Hematopoietic multipotent progenitor cell treated with erythropoietin and hydrocortisone succinate and interleukin-3 and kit ligand, for 6 days (in vitro differentiated cells): ENCODE data around the gene MAML1.

Experiments used
- DNase-seq: peaks from one replicate; pipeline ENCODE4 v3.0.0-alpha.2; 2015

MAML1 gene

DNA sequence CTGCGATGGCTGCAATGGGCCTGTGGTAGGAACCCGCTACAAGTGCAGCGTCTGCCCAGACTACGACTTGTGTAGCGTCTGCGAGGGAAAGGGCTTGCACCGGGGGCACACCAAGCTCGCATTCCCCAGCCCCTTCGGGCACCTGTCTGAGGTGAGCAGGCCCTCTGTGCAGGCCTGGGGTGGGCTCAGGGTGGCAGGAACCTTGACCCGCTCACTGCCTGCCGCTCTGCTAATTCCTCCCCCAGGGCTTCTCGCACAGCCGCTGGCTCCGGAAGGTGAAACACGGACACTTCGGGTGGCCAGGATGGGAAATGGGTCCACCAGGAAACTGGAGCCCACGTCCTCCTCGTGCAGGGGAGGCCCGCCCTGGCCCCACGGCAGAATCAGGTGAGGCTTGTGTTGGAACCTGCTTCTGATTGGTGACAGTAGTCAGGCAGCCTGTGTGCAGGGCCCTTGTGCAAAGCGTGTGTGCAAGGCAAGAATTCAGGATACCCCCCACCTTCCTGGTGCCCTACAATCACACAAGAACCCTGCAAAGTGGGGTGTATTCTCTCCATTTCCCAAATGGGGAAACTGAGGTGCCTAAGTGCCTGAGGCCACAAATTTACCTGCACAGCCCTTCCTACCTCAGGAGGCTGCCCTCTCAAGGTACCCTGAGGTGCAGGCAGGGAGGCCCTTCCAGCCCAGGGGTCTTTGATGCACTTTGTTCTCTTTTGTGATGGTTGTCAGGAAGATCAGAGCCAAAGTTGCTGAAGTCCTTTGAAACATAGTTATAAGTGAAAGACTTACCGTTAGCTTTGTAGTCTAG lies 91.5 kb downstream of the MAML1 start:
- DNase-seq: no peak

DNA sequence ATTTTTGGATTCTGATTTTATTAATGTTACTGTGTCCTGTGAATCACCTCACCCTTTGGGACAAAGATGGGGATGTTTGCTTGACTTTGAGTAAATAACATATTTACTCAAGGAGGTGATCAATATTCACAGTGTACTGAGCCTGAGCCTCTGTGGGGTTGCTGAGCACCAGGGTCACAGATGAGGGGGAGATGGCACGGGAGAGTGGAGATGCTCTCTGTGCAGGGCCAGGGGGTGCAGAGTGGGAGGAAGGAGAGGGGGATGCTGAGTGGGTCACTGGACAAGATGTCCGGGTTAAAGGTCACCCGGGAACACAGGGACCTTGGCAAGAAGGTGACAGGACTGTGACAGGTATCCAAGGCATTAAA lies 92.1 kb downstream of the MAML1 start:
- DNase-seq: no peak

DNA sequence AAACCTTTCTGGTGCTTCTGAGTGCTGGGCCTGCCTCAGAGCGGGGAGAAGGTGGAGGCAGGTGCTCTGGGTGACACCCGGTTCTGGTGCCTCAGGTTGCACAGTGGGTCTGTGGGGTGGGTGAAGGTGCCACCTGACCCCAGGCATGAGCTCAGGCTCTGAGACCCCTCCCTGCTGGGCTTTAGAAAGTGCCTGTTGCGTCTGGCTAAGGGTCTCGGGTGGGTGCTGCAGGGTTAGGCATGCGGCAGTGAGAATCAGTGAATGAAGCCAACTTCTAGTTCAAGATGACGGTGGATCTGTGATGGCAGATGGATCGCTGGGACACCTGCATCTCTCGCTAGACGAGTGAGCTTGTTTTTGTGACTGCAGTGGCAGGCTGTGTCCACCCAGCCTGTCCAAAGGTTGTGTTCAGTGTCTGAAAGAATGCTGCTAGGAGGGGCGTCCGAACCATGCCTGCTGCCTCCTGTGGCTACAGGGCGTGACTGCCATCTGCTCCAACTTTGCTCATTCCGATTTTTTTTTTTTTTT lies 93.1 kb downstream of the MAML1 start:
- DNase-seq: no peak
